Endothelial cell of umbilical vein (primary cell): ENCODE results near the gene GLDC. TPM values are rescaled to one million over a fixed set of nuclear protein-coding genes. Genes with fewer than 3 reads are reported as not detected.
A peak's percentile ranks its signal among the peaks of the same experiment; 100 is the strongest.

ENCODE experiments used
- BruUV-seq: library from RNA; stranded (reverse); fragments of 400-500 nt; replicated peaks from 2 replicates; lab custom pipeline; 2021; lab: Mats Ljungman, UMichigan
- CTCF ChIA-PET: fragments of 300-600, 350-600 bp; sonication (Branson Sonifier 250); formaldehyde crosslinking; loops from one replicate; lab custom pipeline; 2021; ENCODE audit warnings: antibody characterized with exemption, inconsistent platforms; lab: Charles Lee
- POLR2A ChIA-PET: fragments of 300-600, 350-600 bp; sonication (Branson Sonifier 250); formaldehyde crosslinking; loops from one replicate; lab custom pipeline; 2021; ENCODE audit warnings: antibody characterized with exemption, inconsistent platforms; lab: Charles Lee
- DNase-seq: peaks from one replicate; pipeline ENCODE4 v3.0.0-alpha.2; 2011; ENCODE audit warnings: low read depth, low spot score
- FAIRE-seq: peaks from 2 replicates; lab custom pipeline; 2011; peaks lifted over from hg19 to GRCh38; lab: Jason Lieb, UNC
- H2AFZ ChIP-seq: 2 replicates; pipeline ENCODE4 v1.6.0; 2012; ENCODE audit warnings: low read depth, low read length, control low read depth, inconsistent platforms
- H3K27ac ChIP-seq: 2 replicates; pipeline ENCODE4 v1.5.1; 2011; ENCODE audit warnings: low read depth, mild to moderate bottlenecking, control low read depth, low read length, moderate library complexity; ENCODE audit not compliant: insufficient read depth
- H3K27me3 ChIP-seq, 2 experiments: 2 replicates each; pipeline versions ENCODE4 v1.6.0 to v1.6.1; 2011; ENCODE audit warnings: low read length in 2 of 2, mixed read lengths in 1 of 2; ENCODE audit not compliant: control insufficient read depth in 2 of 2, insufficient read depth in 2 of 2
- H3K36me3 ChIP-seq, 2 experiments: 2 replicates in 1 of 2; 3 replicates in 1 of 2; pipeline ENCODE4 v1.5.1; 2011; ENCODE audit warnings: low read length in 2 of 2, mild to moderate bottlenecking in 1 of 2, moderate library complexity in 1 of 2; ENCODE audit not compliant: control insufficient read depth in 2 of 2, insufficient read depth in 2 of 2; ENCODE audit errors: extremely low read depth in 1 of 2
- H3K4me1 ChIP-seq: 3 replicates; pipeline ENCODE4 v1.5.1; 2011; ENCODE audit warnings: mild to moderate bottlenecking, low read length; ENCODE audit not compliant: control insufficient read depth, insufficient read depth; ENCODE audit errors: extremely low read depth
- H3K4me2 ChIP-seq: 2 replicates; pipeline ENCODE4 v1.6.1; 2011; ENCODE audit warnings: low read length, control low read depth, mixed read lengths; ENCODE audit not compliant: insufficient read depth
- H3K4me3 ChIP-seq, 3 experiments: fragments of 200-600 bp in 1 of 3; sonication (generic), shearing (Covaris generic) in 1 of 3; replicated peaks in 1 of 3; 2 replicates each; pipeline ENCODE4 v1.5.1; 2011 to 2016; ENCODE audit warnings: control low read depth in 3 of 3, low read length in 3 of 3, mild to moderate bottlenecking in 2 of 3, inconsistent platforms in 1 of 3, low read depth in 1 of 3, moderate library complexity in 1 of 3; ENCODE audit not compliant: insufficient read depth in 1 of 3
- H3K79me2 ChIP-seq: 2 replicates; pipeline ENCODE4 v1.6.0; 2012; ENCODE audit warnings: low read length, inconsistent platforms; ENCODE audit not compliant: control insufficient read depth, insufficient read depth
- H3K9ac ChIP-seq: replicated peaks from 2 replicates; pipeline ENCODE3; 2011; ENCODE audit warnings: low read length, control low read depth; ENCODE audit not compliant: insufficient read depth; ENCODE audit errors: extremely low read depth
- H3K9me1 ChIP-seq: replicated peaks from 3 replicates; pipeline ENCODE4 v1.6.0; 2011; ENCODE audit warnings: mild to moderate bottlenecking, low read length; ENCODE audit not compliant: control insufficient read depth, insufficient read depth; ENCODE audit errors: extremely low read depth
- H3K9me3 ChIP-seq: replicated peaks from 2 replicates; pipeline ENCODE4 v1.5.1; 2012; ENCODE audit warnings: low read length, inconsistent platforms; ENCODE audit not compliant: control insufficient read depth, insufficient read depth
- H4K20me1 ChIP-seq: replicated peaks from 2 replicates; pipeline ENCODE3; 2011; ENCODE audit warnings: mild to moderate bottlenecking, low read length; ENCODE audit not compliant: control insufficient read depth, insufficient read depth; ENCODE audit errors: extremely low read depth
- CTCF ChIP-seq, 2 donors: IDR thresholded peaks; 1 replicate in 1 of 2; 2 replicates in 1 of 2; pipeline ENCODE4 v1.5.1; 2011; ENCODE audit warnings: low read length in 2 of 2, mild to moderate bottlenecking in 2 of 2, moderate library complexity in 2 of 2, control low read depth in 1 of 2, inconsistent platforms in 1 of 2, low read depth in 1 of 2; ENCODE audit not compliant: insufficient read depth in 1 of 2; ENCODE audit errors: extremely low read depth in 1 of 2
- EZH2 ChIP-seq: IDR thresholded peaks from 2 replicates; pipeline ENCODE4 v1.6.1; 2012; ENCODE audit warnings: borderline replicate concordance, low read depth, mild to moderate bottlenecking, moderate library complexity, low read length, inconsistent platforms; ENCODE audit not compliant: severe bottlenecking
- FOS ChIP-seq: IDR thresholded peaks from 2 replicates; pipeline ENCODE4 v1.6.1; 2011; ENCODE audit warnings: mild to moderate bottlenecking, low read length, moderate library complexity, borderline replicate concordance; ENCODE audit not compliant: insufficient read depth
- GATA2 ChIP-seq: IDR thresholded peaks from 2 replicates; pipeline ENCODE4 v1.7.0; 2011; ENCODE audit warnings: low read depth, mild to moderate bottlenecking, moderate library complexity, mixed read lengths, low read length; ENCODE audit not compliant: insufficient read length, insufficient read depth
- JUN ChIP-seq: IDR thresholded peaks from 2 replicates; pipeline ENCODE4 v1.6.1; 2011; ENCODE audit warnings: borderline replicate concordance, low read depth; ENCODE audit not compliant: insufficient read length, insufficient read depth
- MAX ChIP-seq: IDR thresholded peaks from 2 replicates; pipeline ENCODE4 v1.6.1; 2011; ENCODE audit not compliant: insufficient read depth, insufficient read length
- MYC ChIP-seq: IDR thresholded peaks from one replicate; pipeline ENCODE4 v1.6.1; 2011; ENCODE audit warnings: mild to moderate bottlenecking, low read depth, low read length
- POLR2A ChIP-seq: IDR thresholded peaks from 2 replicates; pipeline ENCODE4 v1.6.1; 2012; ENCODE audit warnings: low read depth, mild to moderate bottlenecking, control low read depth, low read length
- POLR2AphosphoS5 ChIP-seq: IDR thresholded peaks from 2 replicates; pipeline ENCODE4 v1.6.1; 2012; ENCODE audit warnings: low read depth, mild to moderate bottlenecking, control low read depth, low read length, moderate library complexity; ENCODE audit not compliant: insufficient read depth
- dilution Hi-C: fragments of 300-500 bp; cut with MboI; formaldehyde crosslinking; loops from one replicate; pipeline ENCODE4 v1.15.0; 2019; ENCODE audit warnings: low sequenced_read_pairs; ENCODE audit not compliant: extremely low pct_ligation_motif_present
- intact Hi-C: fragments of 100-400 bp; cut with micrococcal nuclease; formaldehyde crosslinking; loops from one replicate; pipeline ENCODE4 v1.10.0; 2022
- polyA plus RNA-seq, 4 experiments: library from polyadenylated mRNA; depleted of rRNA in 3 of 4; stranded (reverse) in 3 of 4; unstranded in 1 of 4; fragments of >200 nt; gene quantifications; 2 replicates each; pipeline versions ENCODE4 v1.2.1 to v1.2.3, GENCODE V29; 2011 to 2012; ENCODE audit warnings: missing spikeins in 1 of 4
- total RNA-seq: library from RNA; stranded (reverse); gene quantifications from 2 replicates; pipeline ENCODE4 v1.2.3, GENCODE V29; 2021

Gene GLDC
- total and polyA plus RNA-seq, 2 donors (not counting 3 experiments of a cell fraction or from before 2014, with no cell fraction given) = 1.8 to 2.6 TPM

- intact Hi-C loops (no loop called here), dilution Hi-C loops (no loop called here)
- FAIRE-seq = peak; percentile 33
- Histone ChIP-seq H3K27ac (no peak overlapping the region), H3K4me2 (no peak overlapping the region), H3K9ac (no peak overlapping the region), H4K20me1 (no peaks in the 10 kb centered on the region), H2AFZ (no peak overlapping the region), H3K27me3 (peaks cover 0 to 7% of the 10 kb centered on the region in 2 experiments), H3K9me1 (no peaks in the 10 kb centered on the region), H3K79me2 (no peaks in the 10 kb centered on the region), H3K4me1 (no peaks in the 10 kb centered on the region), H3K4me3 (no peak overlapping the region), H3K9me3 (no peaks in the 10 kb centered on the region), H3K36me3 (no peaks in the 10 kb centered on the region)
- no peak for DNase-seq
- TF ChIP-seq MYC = no peak
- no peak for TF ChIP-seq GATA2
- no peak for TF ChIP-seq POLR2A
- TF ChIP-seq FOS = no peak
- no peak for TF ChIP-seq CTCF (IDR thresholded peaks at IDR 0.05; ENCODE audit: extremely low read depth in 1 of 2, insufficient read depth in 1 of 2, low read depth in 1 of 2, low read length in 2 of 2)
- no peak for TF ChIP-seq POLR2AphosphoS5
- no peak for TF ChIP-seq EZH2
- TF ChIP-seq MAX = no peak
- TF ChIP-seq JUN = no peak
- ChIA-PET CTCF (no interaction called here), POLR2A (no interaction called here)
- no TSS peak for BruUV-seq
Observed at GRCh38 chr9:6619909-6620308, 25.6 kb downstream of the GLDC start.
